ENCODE results near the gene CCDC195. TPM values are rescaled to one million over a fixed set of nuclear protein-coding genes. Genes with fewer than 3 reads are reported as not detected.

Gene CCDC195
- total RNA-seq, 4 donors from 2014 or later = not detected

GRCh38 chr2:224690868-224691267 is 25.3 kb downstream of the CCDC195 start:
- TF ChIP-seq POLR2AphosphoS5 (IDR thresholded peaks at IDR 0.05) (no peak), CTCF (IDR thresholded peaks at IDR 0.05) (no peak), EP300 (IDR thresholded peaks at IDR 0.05) (no peak), POLR2A (IDR thresholded peaks at IDR 0.05) (no peak)
- no peaks in the 10 kb centered on the region for H3K4me1 ChIP-seq
- no peak for DNase-seq (ENCODE audit: low spot score in 2 of 2)
- no peaks in the 10 kb centered on the region for H3K9me3 ChIP-seq
- H3K27me3 ChIP-seq = no peaks in the 10 kb centered on the region
- no peaks in the 10 kb centered on the region for H3K36me3 ChIP-seq
- 91% methylated on average over 2 of the region's 2 CpGs for WGBS
- no peak overlapping the region for H3K4me3 ChIP-seq
- H3K27ac ChIP-seq = no peak overlapping the region

DNA sequence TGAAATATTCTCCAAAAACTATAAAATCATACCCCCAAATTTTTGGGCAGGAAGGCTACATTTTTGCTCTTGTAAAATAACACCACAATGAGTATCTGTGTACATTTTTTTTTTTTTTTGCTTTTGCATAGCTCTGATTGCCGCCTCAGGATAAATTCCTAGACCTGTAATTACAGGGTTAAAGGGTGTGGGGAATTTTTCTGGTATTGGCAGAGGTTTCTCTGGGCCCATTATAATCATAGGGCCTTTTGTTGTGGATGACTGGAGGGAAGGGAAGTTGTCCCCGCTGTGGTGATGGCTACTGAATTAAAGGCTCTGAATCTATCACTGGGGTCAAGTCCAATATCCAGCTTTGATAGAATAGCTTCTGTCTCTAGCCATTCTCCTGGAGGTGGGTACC is 26.6 kb downstream of the CCDC195 start:
- Histone ChIP-seq H3K9me3 (no peaks in the 10 kb centered on the region), H3K36me3 (no peaks in the 10 kb centered on the region), H3K4me3 (no peak overlapping the region), H3K27me3 (no peaks in the 10 kb centered on the region), H3K4me1 (no peaks in the 10 kb centered on the region), H3K27ac (no peak overlapping the region)
- no peak for TF ChIP-seq EP300 (IDR thresholded peaks at IDR 0.05)
- no peak for TF ChIP-seq POLR2A (IDR thresholded peaks at IDR 0.05)
- no peak for TF ChIP-seq CTCF (IDR thresholded peaks at IDR 0.05)
- no peak for TF ChIP-seq POLR2AphosphoS5 (IDR thresholded peaks at IDR 0.05)
- DNase-seq (ENCODE audit: low spot score in 2 of 2) = no peak
- 55% methylated on average over 2 of the region's 2 CpGs for WGBS

GRCh38 chr2:224688997-224689396 is 27.2 kb downstream of the CCDC195 start:
- WGBS = 89% methylated on average over 2 of the region's 2 CpGs
- Histone ChIP-seq H3K9me3 (no peaks in the 10 kb centered on the region), H3K4me1 (no peaks in the 10 kb centered on the region), H3K36me3 (no peaks in the 10 kb centered on the region), H3K4me3 (no peak overlapping the region), H3K27me3 (no peaks in the 10 kb centered on the region), H3K27ac (no peak overlapping the region)
- TF ChIP-seq EP300 (IDR thresholded peaks at IDR 0.05) = no peak
- no peak for TF ChIP-seq POLR2A (IDR thresholded peaks at IDR 0.05)
- TF ChIP-seq POLR2AphosphoS5 (IDR thresholded peaks at IDR 0.05) = no peak
- DNase-seq (ENCODE audit: low spot score in 2 of 2) = no peak

GRCh38 chr2:224687156-224687555 is 29.0 kb downstream of the CCDC195 start:
- WGBS = 78% methylated on average over 4 of the region's 4 CpGs
- DNase-seq (ENCODE audit: low spot score in 2 of 2) = no peak
- Histone ChIP-seq H3K9me3 (no peaks in the 10 kb centered on the region), H3K4me3 (no peak overlapping the region), H3K36me3 (no peaks in the 10 kb centered on the region), H3K27me3 (no peaks in the 10 kb centered on the region), H3K27ac (no peak overlapping the region), H3K4me1 (no peaks in the 10 kb centered on the region)
- TF ChIP-seq POLR2AphosphoS5 (IDR thresholded peaks at IDR 0.05) = no peak
- no peak for TF ChIP-seq CTCF (IDR thresholded peaks at IDR 0.05)
- no peak for TF ChIP-seq EP300 (IDR thresholded peaks at IDR 0.05)
- TF ChIP-seq POLR2A (IDR thresholded peaks at IDR 0.05) = no peak

- H3K4me1 ChIP-seq = no peaks in the 10 kb centered on the region
- H3K4me3 ChIP-seq = no peak overlapping the region
- no peaks in the 10 kb centered on the region for H3K27me3 ChIP-seq
- H3K36me3 ChIP-seq = no peaks in the 10 kb centered on the region
- no peak overlapping the region for H3K27ac ChIP-seq
- no peak for DNase-seq (ENCODE audit: low spot score in 2 of 2)
- TF ChIP-seq CTCF (IDR thresholded peaks at IDR 0.05) = no peak
- TF ChIP-seq EP300 (IDR thresholded peaks at IDR 0.05) = no peak
- no peak for TF ChIP-seq POLR2AphosphoS5 (IDR thresholded peaks at IDR 0.05)
- TF ChIP-seq POLR2A (IDR thresholded peaks at IDR 0.05) = no peak
- no peaks in the 10 kb centered on the region for H3K9me3 ChIP-seq
These were observed 31.0 kb downstream of the CCDC195 start for GRCh38 chr2:224685121-224685520.

GRCh38 chr2:224682134-224682533 is 34.0 kb downstream of the CCDC195 start:
- no peak for TF ChIP-seq CTCF (IDR thresholded peaks at IDR 0.05)
- TF ChIP-seq EP300 (IDR thresholded peaks at IDR 0.05) = no peak
- no peak for TF ChIP-seq POLR2AphosphoS5 (IDR thresholded peaks at IDR 0.05)
- no peak for TF ChIP-seq POLR2A (IDR thresholded peaks at IDR 0.05)
- Histone ChIP-seq H3K4me3 (no peak overlapping the region), H3K27me3 (no peaks in the 10 kb centered on the region), H3K9me3 (no peaks in the 10 kb centered on the region), H3K4me1 (no peaks in the 10 kb centered on the region), H3K27ac (no peak overlapping the region), H3K36me3 (no peaks in the 10 kb centered on the region)
- no peak for DNase-seq (ENCODE audit: low spot score in 2 of 2)
- 22% methylated on average over 1 of the region's 1 CpG for WGBS

Data from suprapubic skin (tissue), 4 donors.